GM12872 (cell line): ENCODE measurements around the gene SLC27A2.
A peak's percentile ranks its signal among the peaks of the same experiment; 100 is the strongest.

Source experiments
- TF ChIP-seq, protein P1 (sequence below): IDR thresholded peaks from 3 replicates; pipeline ENCODE4 v1.5.1; 2011; ENCODE audit warnings: low read depth, mild to moderate bottlenecking, low read length, moderate library complexity; ENCODE audit not compliant: insufficient read depth

SLC27A2 gene

DNA sequence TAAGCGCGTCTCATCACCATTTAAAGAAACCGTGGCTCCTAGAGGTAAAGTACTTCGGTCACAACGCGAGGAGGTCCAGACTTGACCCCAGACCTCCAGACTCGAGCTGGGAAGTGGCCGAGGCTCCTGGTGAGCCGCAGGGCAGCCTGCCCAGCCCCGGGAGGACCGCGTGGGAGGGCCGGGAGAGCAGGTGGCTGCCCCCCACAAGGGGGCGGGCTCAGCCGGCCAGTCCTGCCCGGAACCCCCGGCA is at the start of gene SLC27A2:
SLC27A2 (plus strand) TSS at position 228 of the 250 bp plus-strand sequence. CDS start 232 bp downstream, outside the sequence.
- TF ChIP-seq, protein P1, sequence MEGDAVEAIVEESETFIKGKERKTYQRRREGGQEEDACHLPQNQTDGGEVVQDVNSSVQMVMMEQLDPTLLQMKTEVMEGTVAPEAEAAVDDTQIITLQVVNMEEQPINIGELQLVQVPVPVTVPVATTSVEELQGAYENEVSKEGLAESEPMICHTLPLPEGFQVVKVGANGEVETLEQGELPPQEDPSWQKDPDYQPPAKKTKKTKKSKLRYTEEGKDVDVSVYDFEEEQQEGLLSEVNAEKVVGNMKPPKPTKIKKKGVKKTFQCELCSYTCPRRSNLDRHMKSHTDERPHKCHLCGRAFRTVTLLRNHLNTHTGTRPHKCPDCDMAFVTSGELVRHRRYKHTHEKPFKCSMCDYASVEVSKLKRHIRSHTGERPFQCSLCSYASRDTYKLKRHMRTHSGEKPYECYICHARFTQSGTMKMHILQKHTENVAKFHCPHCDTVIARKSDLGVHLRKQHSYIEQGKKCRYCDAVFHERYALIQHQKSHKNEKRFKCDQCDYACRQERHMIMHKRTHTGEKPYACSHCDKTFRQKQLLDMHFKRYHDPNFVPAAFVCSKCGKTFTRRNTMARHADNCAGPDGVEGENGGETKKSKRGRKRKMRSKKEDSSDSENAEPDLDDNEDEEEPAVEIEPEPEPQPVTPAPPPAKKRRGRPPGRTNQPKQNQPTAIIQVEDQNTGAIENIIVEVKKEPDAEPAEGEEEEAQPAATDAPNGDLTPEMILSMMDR = peak; percentile 48; the same call in 2 of the 3 replicates

DNA sequence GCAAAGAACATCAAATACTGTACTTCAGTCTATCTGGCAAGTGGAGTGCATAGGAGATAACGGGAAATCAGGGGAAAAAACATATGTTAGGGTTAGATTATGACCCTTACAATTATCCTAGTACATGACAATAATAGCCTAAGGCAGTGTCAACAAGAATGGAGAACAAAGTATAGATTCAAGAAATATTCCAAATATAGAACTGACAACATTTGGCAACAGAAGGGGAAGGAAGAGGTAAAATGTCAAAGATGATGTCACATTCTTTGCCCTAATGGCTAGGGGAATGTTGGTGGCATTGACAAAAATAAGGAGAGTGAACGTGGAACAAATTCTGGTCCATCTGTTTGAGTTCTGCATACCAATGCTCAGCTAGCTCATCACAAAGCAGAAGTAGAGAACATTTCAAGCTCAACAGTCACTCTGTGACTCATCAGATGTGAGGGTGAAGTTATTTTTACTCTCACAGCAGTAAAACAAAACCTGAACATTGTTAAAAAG is 47.4 kb upstream of the SLC27A2 start:
- TF ChIP-seq, protein P1 = no peak

DNA sequence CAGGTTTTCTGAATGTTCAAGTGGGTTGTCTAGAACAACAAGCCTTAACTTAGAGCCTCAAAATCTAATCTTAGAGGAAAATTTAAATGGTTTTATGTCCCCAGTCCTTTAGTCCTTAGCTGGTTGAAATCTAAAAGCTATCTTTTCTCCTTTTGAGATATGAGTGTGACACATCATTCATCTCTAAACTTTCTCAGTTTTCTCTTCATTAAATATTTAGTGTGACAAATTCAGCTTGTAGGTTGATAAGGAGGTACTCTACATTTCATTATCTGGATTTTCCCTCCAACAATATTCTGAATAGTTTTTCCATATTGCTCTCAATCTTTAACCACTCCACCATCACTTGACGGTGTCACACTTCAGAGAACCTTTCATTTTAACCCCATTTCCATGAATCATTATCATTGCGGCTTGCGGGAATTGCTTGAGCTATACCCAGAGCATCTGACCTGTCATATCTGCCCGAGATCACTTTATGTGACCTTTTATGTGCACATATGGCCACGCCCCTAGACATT is 46.9 kb upstream of the SLC27A2 start:
- TF ChIP-seq, protein P1 = no peak

DNA sequence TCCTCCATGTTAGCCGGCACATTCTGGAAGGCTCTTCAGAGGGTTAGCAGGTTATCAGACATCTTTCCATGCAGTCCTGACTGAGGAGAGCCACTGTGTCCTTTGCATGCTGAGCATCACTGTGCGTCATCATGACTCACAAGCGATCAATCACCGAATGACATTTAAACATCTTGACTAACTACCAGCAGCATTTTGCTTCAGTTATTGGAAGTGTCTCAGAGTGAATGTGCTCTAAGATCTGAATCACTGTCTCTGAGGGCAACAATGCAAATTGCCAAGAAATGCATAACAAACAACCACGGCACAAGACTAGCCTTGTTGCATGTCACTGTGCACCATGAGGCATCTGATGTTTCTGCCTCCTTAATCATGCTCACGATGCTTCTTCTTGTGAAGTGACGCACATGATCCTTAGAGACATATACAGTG is 44.6 kb upstream of the SLC27A2 start:
- TF ChIP-seq, protein P1 = no peak

DNA sequence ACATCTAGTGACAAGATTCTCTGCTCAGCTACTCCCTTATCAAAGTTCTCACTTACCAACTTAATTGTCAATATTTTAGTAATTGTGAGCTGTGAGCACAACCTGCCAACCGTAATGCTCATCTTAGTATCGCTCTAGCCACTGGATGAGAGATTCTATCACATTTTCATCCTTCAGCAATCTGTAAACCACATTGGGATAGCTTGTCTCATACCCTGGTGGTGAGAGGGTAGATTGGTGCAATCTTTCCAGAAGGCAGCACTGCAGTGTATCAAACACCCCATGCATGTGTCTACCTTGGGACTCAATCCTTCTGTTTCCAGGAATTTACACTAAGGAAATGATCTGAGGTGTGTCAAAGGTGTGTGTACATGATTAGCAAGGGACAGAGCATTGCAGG is 44.1 kb upstream of the SLC27A2 start:
- TF ChIP-seq, protein P1 = no peak; the same call in 2 of the 3 replicates

DNA sequence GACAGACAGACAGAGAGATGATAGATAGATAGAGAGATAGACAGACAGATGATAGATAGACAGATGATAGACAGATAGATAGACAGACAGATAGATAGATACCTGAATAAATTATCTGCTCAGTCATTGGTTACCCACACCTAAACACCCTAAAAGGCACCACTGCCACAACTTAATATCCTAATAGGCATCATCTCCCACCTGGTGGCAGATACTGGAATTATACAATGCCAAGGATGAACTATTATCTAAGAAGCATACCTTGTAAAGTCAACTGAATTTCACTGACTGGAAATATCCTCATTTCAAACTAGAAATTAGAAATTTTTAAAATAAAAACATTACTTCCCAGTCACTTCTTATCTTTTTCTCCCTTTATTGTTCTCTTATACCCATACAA is 43.6 kb upstream of the SLC27A2 start:
- TF ChIP-seq, protein P1 = 0 out of 3 replicates have a peak, but pooled peaks have one; percentile 10

DNA sequence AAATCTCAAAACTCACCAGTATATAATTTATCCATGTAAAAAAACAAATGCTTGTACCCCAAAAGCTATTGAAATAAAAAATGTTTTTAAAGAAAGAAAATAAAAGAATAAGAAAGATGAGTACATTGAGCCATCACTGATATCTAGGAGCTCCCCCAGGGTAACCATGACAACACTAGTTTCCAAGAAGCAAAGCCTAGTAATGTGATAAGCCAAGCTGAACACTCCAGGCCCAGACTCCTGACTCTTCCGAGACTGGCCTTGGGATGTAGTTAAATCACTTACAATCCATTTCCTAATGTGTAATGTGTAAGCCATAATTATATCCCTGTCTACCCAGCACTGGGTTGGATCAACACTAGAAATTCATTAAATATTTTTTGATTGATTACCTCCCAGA is 41.9 kb upstream of the SLC27A2 start:
- TF ChIP-seq, protein P1 = no peak
